ACC112 (cell line): ENCODE results near the gene UBE2H.
"Not testable (repeated sequence)": the region's sequence is repeated elsewhere in the genome, so short reads cannot be mapped to it uniquely, and the experiment has no call there.

Experiments
- H2AFZ ChIP-seq: fragments of 200-600 bp; sonication (generic); one replicate; pipeline ENCODE4 v1.6.0; 2017; ENCODE audit warnings: antibody characterized with exemption, low read length; ENCODE audit not compliant: unreplicated experiment
- H3K27ac ChIP-seq: fragments of 200-600 bp; sonication (generic); 2 replicates; pipeline ENCODE4 v1.5.1; 2014; ENCODE audit warnings: low read depth, mild to moderate bottlenecking, antibody characterized with exemption, low read length, moderate library complexity
- H3K27me3 ChIP-seq: fragments of 200-600 bp; sonication (generic); 2 replicates; pipeline ENCODE4 v1.6.1; 2014; ENCODE audit warnings: mild to moderate bottlenecking, antibody characterized with exemption, low read length, moderate library complexity, mixed read lengths; ENCODE audit not compliant: insufficient read depth
- H3K36me3 ChIP-seq: fragments of 200-600 bp; sonication (generic); 2 replicates; pipeline ENCODE4 v1.6.1; 2016; ENCODE audit warnings: mild to moderate bottlenecking, antibody characterized with exemption, low read length, moderate library complexity, mixed read lengths; ENCODE audit not compliant: insufficient read depth
- H3K4me1 ChIP-seq: fragments of 200-600 bp; sonication (generic); one replicate; pipeline ENCODE4 v1.6.1; 2016; ENCODE audit warnings: low read length, mixed read lengths; ENCODE audit not compliant: insufficient read depth, unreplicated experiment, control insufficient read depth
- H3K4me3 ChIP-seq: fragments of 200-600 bp; sonication (generic); 2 replicates; pipeline ENCODE4 v1.5.1; 2014; ENCODE audit warnings: mild to moderate bottlenecking, low read depth, low read length
- H3K79me2 ChIP-seq: fragments of 200-600 bp; sonication (generic); one replicate; pipeline ENCODE4 v1.6.0; 2016; ENCODE audit warnings: low read length; ENCODE audit not compliant: control insufficient read depth, unreplicated experiment, insufficient read depth

Gene UBE2H

DNA sequence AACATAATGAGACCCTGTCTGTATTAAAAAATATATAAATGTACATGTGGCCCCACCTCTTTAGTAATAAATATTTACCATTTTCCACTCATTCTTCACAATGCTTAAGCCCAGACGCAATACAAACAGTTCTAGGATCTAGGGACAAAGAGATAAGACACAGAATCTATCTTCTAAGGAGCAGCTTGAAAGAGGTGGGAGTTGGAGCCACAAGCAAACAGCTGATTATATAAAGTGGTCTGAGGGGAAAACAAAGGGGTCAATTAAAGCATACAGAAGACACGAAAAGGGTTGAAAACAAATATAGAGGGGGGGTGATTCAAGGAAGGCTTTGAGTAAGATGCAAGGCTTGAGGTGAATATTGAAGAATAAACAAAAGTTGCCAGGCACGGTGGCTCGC is 43.1 kb downstream of the UBE2H start:
- H3K4me1 ChIP-seq: peaks cover 3% of the 10 kb centered on the region
- no peak overlapping the region for H3K4me3 ChIP-seq
- H3K27me3 ChIP-seq: no peaks in the 10 kb centered on the region
- peaks cover 8% of the 10 kb centered on the region for H3K36me3 ChIP-seq
- H3K79me2 ChIP-seq: peaks cover 41% of the 10 kb centered on the region
- no peak overlapping the region for H2AFZ ChIP-seq
- H3K27ac ChIP-seq: no peak overlapping the region

DNA sequence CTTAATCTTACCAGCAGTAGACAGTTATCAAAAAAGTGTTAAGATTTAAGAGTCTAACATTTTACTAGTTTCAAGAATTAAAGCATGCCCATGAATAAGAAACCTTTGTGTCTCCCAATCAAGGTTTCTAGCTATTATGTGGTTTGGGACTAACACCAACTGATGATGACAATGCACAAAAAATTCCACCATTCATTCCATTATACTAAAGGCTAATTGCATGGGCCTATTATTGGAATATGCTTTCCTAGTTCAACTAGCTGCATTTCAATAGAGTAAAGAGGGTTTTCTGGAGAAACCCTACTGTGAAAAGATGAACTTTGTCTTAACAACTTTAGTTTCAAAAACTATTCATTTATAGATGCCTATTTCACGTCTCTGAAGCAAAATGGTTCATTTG is 44.6 kb downstream of the UBE2H start:
- H3K4me3 ChIP-seq: no peak overlapping the region
- no peaks in the 10 kb centered on the region for H3K4me1 ChIP-seq
- H3K27me3 ChIP-seq: no peaks in the 10 kb centered on the region
- no peak overlapping the region for H2AFZ ChIP-seq
- H3K27ac ChIP-seq: no peak overlapping the region
- H3K79me2 ChIP-seq: peaks cover 28% of the 10 kb centered on the region
- H3K36me3 ChIP-seq: peaks cover 8% of the 10 kb centered on the region

DNA sequence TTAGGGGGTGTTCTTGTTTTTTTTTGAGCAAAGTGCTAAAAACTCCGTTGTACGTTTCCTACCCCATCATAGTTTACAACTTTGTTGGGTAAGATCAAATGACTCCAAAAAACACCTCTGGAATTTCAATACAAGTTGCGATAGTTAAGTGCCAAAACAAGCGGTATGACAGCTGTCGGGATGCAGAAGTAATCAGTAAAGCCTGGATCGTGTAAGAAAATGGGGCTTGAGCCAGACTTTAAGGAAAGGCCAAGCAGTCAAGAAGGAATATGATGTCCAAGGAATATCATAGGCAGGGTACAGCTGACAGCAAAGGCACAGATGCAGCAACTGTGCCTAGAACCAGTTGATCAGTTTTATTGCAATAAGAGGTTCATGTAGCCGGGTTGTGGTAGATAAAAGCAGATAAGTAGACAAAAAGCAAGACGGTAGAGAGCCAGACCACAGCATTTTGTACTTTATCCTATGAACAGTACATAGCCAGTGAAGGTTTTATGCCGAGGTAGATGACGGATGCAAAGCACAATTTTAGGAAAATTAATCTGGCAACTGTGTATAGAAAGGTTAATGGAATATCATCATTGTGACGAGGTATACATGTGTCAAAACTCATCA is 45.5 kb downstream of the UBE2H start:
- H3K36me3 ChIP-seq: peaks cover 7% of the 10 kb centered on the region
- no peaks in the 10 kb centered on the region for H3K4me1 ChIP-seq
- H3K27ac ChIP-seq: no peak overlapping the region
- peaks cover 32% of the 10 kb centered on the region for H3K79me2 ChIP-seq
- no peak overlapping the region for H2AFZ ChIP-seq
- no peak overlapping the region for H3K4me3 ChIP-seq
- H3K27me3 ChIP-seq: no peaks in the 10 kb centered on the region

DNA sequence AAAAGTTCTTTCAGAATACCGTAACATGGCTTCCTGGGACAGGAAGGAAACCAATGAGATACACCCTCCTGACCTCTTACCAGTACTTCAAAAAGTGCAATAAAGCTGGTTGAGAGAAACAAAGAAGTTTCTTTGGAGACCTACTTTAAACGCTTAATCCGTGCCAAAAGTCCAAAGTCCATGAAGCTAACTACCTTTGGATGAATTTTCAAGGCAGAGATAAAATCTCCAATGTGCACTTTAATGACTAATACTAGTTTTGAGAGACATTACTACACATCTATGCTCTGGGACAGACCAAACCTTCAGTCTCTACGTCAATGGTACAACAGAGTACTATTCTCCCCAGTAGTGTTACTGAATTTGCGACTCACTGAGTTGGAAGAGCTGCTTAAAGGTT is 46.1 kb downstream of the UBE2H start:
- Histone ChIP-seq H3K79me2 (peaks cover 29% of the 10 kb centered on the region), H3K27ac (no peak overlapping the region), H3K4me3 (no peak overlapping the region), H3K36me3 (peaks cover 4% of the 10 kb centered on the region), H2AFZ (no peak overlapping the region), H3K27me3 (no peaks in the 10 kb centered on the region), H3K4me1 (no peaks in the 10 kb centered on the region)

DNA sequence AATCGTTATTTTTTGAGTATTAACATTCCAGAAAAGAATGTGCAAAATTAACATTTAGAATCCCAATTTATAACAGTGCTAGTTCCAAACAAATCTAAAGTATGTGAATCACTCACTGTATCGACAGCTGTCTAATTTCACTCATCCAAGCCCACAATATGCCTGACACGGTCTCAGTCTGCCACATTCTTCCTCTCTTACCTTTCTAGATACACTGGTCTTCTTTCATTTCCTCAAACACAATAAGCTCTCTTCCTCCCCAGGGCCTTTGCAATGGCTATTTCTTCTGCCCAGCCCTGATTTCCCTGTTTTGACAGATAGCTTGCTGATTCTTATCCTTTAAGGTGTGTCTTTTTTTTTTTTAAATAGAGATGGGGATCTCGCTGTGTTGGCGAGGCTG is 48.8 kb downstream of the UBE2H start:
- no peaks in the 10 kb centered on the region for H3K4me1 ChIP-seq
- no peak overlapping the region for H3K27ac ChIP-seq
- no peaks in the 10 kb centered on the region for H3K27me3 ChIP-seq
- peaks cover 27% of the 10 kb centered on the region for H3K79me2 ChIP-seq
- peaks cover 4% of the 10 kb centered on the region for H3K36me3 ChIP-seq
- H2AFZ ChIP-seq: no peak overlapping the region
- no peak overlapping the region for H3K4me3 ChIP-seq

DNA sequence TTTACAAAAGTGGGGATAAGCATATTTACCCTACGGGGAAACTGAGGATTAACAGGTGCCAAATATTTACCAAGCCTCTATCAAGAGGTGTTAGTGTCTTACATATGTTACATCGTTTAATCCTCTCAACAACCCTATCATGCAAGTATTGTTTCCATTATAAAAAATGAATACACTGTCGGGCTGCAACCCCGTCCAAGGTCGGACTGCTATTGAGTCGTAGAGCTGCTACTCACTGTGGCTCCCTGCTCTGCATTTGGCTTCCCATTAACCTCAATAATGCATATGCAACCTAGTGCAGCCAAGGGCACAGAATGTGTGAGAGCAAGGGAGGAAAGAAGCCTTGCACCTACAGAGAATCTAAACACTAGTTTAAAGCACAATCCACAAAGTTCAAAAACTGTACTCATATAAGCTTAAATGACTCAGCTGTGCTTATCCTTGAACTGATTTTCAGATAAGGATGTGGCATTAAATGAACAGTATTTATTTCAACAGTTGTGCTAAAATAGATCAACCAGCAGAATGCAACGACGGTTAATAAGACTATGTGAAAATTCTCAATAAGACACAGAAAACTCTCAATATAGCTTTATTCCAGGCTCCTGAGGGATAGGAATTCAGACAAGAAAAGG is 49.9 kb downstream of the UBE2H start:
- H3K79me2 ChIP-seq: peaks cover 19% of the 10 kb centered on the region
- H3K4me3 ChIP-seq: no peak overlapping the region
- H3K27ac ChIP-seq: no peak overlapping the region
- H3K36me3 ChIP-seq: peaks cover 4% of the 10 kb centered on the region
- H3K4me1 ChIP-seq: no peaks in the 10 kb centered on the region
- H3K27me3 ChIP-seq: no peaks in the 10 kb centered on the region
- H2AFZ ChIP-seq: no peak overlapping the region

DNA sequence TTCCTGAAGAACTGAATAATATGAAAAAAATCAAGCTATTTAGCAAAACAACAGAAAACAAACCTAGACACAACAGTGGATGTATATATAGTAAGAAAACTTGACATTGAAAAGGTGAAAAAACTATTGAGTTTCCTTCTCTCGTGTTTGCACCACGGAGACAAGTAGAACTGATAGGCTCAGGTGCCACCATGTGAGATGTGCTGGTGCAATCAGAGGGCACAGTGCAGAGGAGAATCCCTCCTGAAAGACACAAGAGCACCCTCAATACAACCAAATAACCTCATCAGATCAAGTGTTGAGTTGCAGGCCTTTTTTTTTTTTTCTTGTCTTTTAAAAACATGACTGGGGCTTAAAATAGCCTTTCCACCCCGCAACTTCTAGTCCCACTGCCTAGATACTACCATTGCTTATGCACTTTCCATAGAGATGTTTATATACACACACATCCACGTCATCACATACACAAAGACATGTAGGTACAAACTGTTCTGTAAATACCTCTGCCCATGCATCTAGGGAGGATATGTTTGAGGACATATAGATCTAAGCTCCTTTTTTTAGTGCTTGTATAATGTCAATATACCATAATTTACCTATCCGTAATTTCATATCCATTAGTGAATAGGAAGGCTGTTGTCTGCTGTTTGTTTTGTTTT is 54.1 kb downstream of the UBE2H start:
- Histone ChIP-seq H3K27me3 (no peaks in the 10 kb centered on the region), H2AFZ (no peak overlapping the region), H3K79me2 (peaks cover 25% of the 10 kb centered on the region), H3K36me3 (no peaks in the 10 kb centered on the region), H3K27ac (no peak overlapping the region), H3K4me3 (no peak overlapping the region), H3K4me1 (peaks cover 9% of the 10 kb centered on the region)

DNA sequence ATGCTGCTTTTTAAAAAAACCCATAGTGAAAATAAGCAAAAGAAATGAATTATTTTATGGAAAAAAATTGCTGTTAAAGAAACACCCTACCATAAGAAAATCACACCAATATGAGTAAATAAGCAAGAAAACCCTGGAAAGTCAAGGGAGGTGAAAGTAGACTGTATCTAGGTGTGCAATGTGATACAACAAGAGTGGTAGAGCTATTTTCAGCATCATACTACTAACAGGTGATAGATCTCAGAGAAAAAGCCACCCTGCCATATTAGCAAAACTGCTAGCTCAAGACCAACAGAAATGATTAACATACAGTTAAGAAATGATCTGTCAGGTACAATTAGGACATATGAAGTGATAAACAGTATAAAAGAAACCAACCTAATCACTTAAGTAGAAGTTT is 54.8 kb downstream of the UBE2H start:
- Histone ChIP-seq H3K4me1 (peaks cover 9% of the 10 kb centered on the region), H3K4me3 (no peak overlapping the region), H3K36me3 (no peaks in the 10 kb centered on the region), H3K27ac (no peak overlapping the region), H3K79me2 (peaks cover 24% of the 10 kb centered on the region), H2AFZ (no peak overlapping the region), H3K27me3 (no peaks in the 10 kb centered on the region)

DNA sequence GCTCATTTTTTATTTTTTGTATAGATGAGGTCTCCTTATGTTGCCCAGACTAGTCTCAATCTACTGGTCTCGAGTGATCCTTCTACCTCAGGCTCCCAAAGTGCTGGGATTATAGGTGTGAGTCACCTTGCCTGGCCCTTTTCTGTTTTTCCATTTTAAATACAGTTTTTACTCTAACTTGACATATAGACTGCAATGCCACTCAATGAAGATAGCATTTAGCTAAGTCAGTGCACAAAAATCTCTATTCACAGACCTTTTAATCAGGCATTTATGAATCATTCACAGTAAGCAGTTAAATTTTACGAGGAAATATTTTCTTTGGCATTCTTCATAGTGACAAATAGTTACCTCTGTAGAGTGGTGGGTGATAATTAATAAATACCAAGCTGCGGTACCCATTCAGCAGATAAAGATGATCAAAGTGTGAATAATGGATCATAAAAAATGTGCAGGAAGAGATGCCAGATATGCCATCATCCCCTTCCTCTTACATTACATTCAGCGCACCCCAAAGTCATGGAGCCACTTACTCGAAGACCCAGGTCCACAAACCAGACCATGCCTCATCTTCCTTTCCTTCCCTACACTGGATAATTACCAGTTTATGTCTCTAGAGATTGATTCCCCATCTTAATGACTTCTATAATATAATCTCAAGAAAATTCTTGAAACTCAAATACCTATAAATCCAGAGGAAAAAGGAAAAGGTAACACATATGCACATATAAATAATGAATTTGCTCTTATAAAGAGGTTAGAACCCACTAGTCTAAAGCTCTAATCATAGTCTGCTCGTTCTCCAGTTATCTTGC is 56.0 kb downstream of the UBE2H start:
- no peak overlapping the region for H3K4me3 ChIP-seq
- peaks cover 18% of the 10 kb centered on the region for H3K79me2 ChIP-seq
- H3K27ac ChIP-seq: no peak overlapping the region
- H3K36me3 ChIP-seq: no peaks in the 10 kb centered on the region
- H3K27me3 ChIP-seq: no peaks in the 10 kb centered on the region
- H2AFZ ChIP-seq: no peak overlapping the region
- peaks cover 9% of the 10 kb centered on the region for H3K4me1 ChIP-seq

DNA sequence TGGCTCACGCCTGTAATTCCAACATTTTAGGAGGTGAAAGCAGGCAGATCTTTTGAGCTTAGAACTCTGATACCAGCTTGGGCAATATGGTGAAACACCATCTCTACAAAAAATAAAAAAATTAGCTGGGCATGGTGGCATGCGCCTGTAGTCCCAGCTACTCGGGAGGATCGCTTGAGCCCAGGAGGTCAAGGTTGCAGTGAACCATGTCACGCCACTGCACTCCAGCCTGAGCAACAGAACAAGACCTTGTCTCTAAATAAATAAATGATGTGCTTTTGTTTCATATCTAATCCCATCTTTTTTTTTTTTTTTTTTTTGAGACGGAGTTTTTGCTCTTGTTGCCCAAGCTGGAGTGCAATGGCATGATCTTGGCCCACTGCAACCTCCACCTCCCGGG is 58.6 kb downstream of the UBE2H start:
- not testable (repeated sequence) for H3K27me3 ChIP-seq, H3K4me1 ChIP-seq, H2AFZ ChIP-seq, H3K27ac ChIP-seq, H3K4me3 ChIP-seq, H3K36me3 ChIP-seq
- peaks cover 26% of the 10 kb centered on the region for H3K79me2 ChIP-seq
